Measurements from ENCODE around the gene MAGEA2B. TPM values are rescaled to one million over a fixed set of nuclear protein-coding genes. Genes with fewer than 3 reads are reported as not detected.
"Not testable (repeated sequence)": the region's sequence is repeated elsewhere in the genome, so short reads cannot be mapped to it uniquely, and the experiment has no call there.

The MAGEA2B gene
- total RNA-seq, 1 donor from 2014 or later = not detected

GRCh38 chrX:152754871-152755270, 40.4 kb downstream of the MAGEA2B start:
- not testable (repeated sequence) for DNase-seq (ENCODE audit: low read depth)

GRCh38 chrX:152758918-152759317, 44.5 kb downstream of the MAGEA2B start, which contains the start of gene CSAG3:
TSS of gene CSAG3 (plus strand) at chrX:152759218.
- DNase-seq (ENCODE audit: low read depth) = not testable (repeated sequence)

- not testable (repeated sequence) for DNase-seq (ENCODE audit: low read depth)
Measured at GRCh38 chrX:152759544-152759943, 45.1 kb downstream of the MAGEA2B start.

GRCh38 chrX:152761582-152761981, 47.2 kb downstream of the MAGEA2B start:
- not testable (repeated sequence) for DNase-seq (ENCODE audit: low read depth)

GRCh38 chrX:152766562-152766961, 52.1 kb downstream of the MAGEA2B start:
- DNase-seq (ENCODE audit: low read depth) = not testable (repeated sequence)

Other genes with a start within 250 kb of the MAGEA2B start
- not detected in 2 replicates for gene GABRQ, start 76.7 kb upstream of the MAGEA2B start, total RNA-seq
- gene MAGEA3, start 15.8 kb upstream of the MAGEA2B start, total RNA-seq = not detected in 2 replicates
- not detected in 2 replicates for gene CSAG2, start 5.4 kb upstream of the MAGEA2B start, total RNA-seq
- gene CSAG1, start 19.1 kb downstream of the MAGEA2B start, total RNA-seq = not detected in 2 replicates
- not detected in 2 replicates for gene MAGEA12, start 19.1 kb downstream of the MAGEA2B start, total RNA-seq
- not detected in 2 replicates for gene MAGEA2, start 39.2 kb downstream of the MAGEA2B start, total RNA-seq
- gene CSAG3, start 44.6 kb downstream of the MAGEA2B start, total RNA-seq = not detected in 2 replicates
- gene MAGEA6, start 55.1 kb downstream of the MAGEA2B start, total RNA-seq = not detected in 2 replicates
- 45.4 and 56.8 TPM in 2 replicates for gene CETN2, start 116.1 kb downstream of the MAGEA2B start, total RNA-seq
- 16.1 and 28.2 TPM in 2 replicates for gene NSDHL, start 116.4 kb downstream of the MAGEA2B start, total RNA-seq
- gene ZNF185, start 183.4 kb downstream of the MAGEA2B start, total RNA-seq = 0.47 and 0.83 TPM in 2 replicates

Measured in myocyte (in vitro differentiated cells).